ENCODE measurements around the gene CDKL1.

CDKL1 gene

GRCh38 chr14:50340963-50341362 is 55.7 kb downstream of the CDKL1 start:
- DNase-seq (ENCODE audit: low read depth), result no peak
- no peak overlapping the region for H3K4me3 ChIP-seq (ENCODE audit: low read length)
- TF ChIP-seq, protein P1, sequence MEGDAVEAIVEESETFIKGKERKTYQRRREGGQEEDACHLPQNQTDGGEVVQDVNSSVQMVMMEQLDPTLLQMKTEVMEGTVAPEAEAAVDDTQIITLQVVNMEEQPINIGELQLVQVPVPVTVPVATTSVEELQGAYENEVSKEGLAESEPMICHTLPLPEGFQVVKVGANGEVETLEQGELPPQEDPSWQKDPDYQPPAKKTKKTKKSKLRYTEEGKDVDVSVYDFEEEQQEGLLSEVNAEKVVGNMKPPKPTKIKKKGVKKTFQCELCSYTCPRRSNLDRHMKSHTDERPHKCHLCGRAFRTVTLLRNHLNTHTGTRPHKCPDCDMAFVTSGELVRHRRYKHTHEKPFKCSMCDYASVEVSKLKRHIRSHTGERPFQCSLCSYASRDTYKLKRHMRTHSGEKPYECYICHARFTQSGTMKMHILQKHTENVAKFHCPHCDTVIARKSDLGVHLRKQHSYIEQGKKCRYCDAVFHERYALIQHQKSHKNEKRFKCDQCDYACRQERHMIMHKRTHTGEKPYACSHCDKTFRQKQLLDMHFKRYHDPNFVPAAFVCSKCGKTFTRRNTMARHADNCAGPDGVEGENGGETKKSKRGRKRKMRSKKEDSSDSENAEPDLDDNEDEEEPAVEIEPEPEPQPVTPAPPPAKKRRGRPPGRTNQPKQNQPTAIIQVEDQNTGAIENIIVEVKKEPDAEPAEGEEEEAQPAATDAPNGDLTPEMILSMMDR (conservative IDR thresholded peaks at IDR 0.05; ENCODE audit: low read length), result no peak

- DNase-seq (ENCODE audit: low read depth), result no peak
- TF ChIP-seq, protein P1 (conservative IDR thresholded peaks at IDR 0.05; ENCODE audit: low read length), result no peak
Observed at GRCh38 chr14:50340045-50340444, 56.6 kb downstream of the CDKL1 start.

DNA sequence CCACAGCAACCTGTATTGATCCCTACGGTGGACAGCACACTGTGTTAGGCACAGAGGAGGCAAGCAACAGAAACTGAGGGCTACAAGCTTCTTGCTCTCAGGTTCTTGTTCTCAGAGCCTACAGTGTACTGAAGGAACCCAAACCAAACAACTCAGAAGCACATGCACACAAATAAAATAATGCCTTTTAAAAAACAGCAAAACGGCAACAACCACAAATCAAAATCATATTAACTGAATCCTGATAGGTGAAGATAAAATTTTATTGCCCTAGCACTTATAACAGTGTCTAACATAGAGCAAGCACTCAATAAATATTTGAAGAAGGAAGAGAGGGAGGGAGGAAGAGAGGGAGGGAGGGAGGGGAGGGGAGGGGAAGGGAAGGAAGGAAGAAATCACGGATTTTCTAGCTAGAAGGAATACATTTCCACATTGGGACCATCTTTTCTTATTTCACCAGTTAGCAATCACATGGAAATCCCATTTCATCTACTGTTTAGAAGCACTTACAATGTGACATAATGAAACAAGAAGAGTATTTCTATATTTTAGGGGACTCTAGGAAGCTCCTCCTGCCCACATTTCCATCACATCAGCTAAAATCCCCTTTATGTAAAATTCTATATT is 57.4 kb downstream of the CDKL1 start:
- no peak for DNase-seq (ENCODE audit: low read depth)
- TF ChIP-seq, protein P1 (conservative IDR thresholded peaks at IDR 0.05; ENCODE audit: low read length), result no peak
- H3K4me3 ChIP-seq (ENCODE audit: low read length), result no peak overlapping the region

More at GRCh38 chr14:50340045-50340444, 56.6 kb downstream of the CDKL1 start:
- H3K4me3 ChIP-seq (ENCODE audit: low read length), result no peak overlapping the region

- H3K4me3 ChIP-seq (ENCODE audit: low read length), result no peak overlapping the region
- TF ChIP-seq, protein P1 (conservative IDR thresholded peaks at IDR 0.05; ENCODE audit: low read length), result no peak
- DNase-seq (ENCODE audit: low read depth), result no peak
Observed at GRCh38 chr14:50338587-50338986, 58.1 kb downstream of the CDKL1 start.

DNA sequence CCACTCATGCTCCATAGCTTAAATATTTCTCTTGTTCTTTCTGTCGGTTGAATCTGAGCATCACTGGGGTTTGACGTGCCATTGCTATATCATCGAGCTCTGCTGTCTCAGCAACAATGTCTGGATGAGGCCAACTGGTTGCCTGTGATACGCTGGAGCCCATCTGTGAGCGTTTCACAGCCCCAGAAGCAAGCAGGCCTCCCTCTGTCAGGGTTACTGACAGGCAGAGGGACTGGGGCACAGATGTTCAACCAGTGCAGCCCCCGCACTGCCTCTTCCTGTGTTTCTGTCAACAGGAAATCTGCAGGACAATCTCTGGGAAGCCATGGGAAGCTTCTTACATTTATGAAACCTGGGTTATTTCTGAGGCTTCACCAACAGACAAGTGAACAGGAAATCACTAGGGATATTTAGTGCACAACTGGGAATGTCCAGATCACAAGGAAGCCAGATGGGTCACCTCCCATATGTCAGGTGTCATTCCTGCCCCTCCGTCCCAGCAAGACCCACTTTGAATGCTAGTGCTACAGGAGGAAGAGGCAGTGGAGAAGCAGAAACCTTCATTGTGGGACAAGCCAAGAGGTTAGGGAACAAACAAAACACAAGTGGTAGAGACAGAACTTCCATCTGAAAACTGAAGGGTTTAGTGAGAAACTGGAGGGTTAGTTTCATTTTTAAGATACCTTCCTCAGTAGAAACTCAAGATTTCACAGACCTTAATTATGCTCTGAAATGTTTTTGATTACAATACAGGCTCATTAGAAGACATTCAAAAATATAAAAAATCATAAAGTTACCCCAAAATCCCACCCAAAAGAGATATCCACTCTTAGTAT is 60.5 kb downstream of the CDKL1 start:
- TF ChIP-seq, protein P1 (conservative IDR thresholded peaks at IDR 0.05; ENCODE audit: low read length), result no peak
- peak overlapping the region; percentile 29 for H3K4me3 ChIP-seq (ENCODE audit: low read length)
- peak; percentile 59 for DNase-seq (ENCODE audit: low read depth)

DNA sequence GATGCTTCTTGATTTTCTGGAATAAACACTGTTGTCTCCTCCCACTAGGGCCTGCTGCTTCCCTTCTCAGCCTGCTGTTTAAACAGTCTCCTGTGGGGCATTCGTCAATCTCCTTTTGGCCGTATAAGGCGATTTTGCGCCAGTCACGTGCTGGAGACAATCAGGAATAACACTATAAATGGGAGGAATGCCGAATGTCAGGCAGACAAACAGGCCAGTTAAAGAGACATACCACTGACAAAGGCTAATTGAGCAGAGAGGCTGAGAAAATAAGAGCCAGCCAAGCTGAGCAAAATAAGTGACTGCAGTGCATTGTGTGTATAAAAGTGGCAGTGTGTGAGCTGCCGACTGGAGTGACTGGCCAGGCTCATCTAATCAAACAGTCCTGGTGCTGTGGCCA is 61.3 kb downstream of the CDKL1 start:
- peak; percentile 59 for DNase-seq (ENCODE audit: low read depth)
- TF ChIP-seq, protein P1 (conservative IDR thresholded peaks at IDR 0.05; ENCODE audit: low read length), result peak; percentile 25
- H3K4me3 ChIP-seq (ENCODE audit: low read length), result no peak overlapping the region

GRCh38 chr14:50334211-50334610 is 62.5 kb downstream of the CDKL1 start:
- no peak for DNase-seq (ENCODE audit: low read depth)
- H3K4me3 ChIP-seq (ENCODE audit: low read length), result no peak overlapping the region
- TF ChIP-seq, protein P1 (conservative IDR thresholded peaks at IDR 0.05; ENCODE audit: low read length), result no peak

All from AG10803 (cell line).